ENCODE measurements around the gene MAB21L4. TPM values are rescaled to one million over a fixed set of nuclear protein-coding genes. Genes with fewer than 3 reads are reported as not detected.

MAB21L4 gene
- polyA plus RNA-seq, 2 of the 4 experiments (the other 2 are of a cell fraction): not detected

GRCh38 chr2:240913810-240914644 lies 18.1 kb upstream of the MAB21L4 start (continued):
- TF ChIP-seq CTCF (IDR thresholded peaks at IDR 0.05): peak; percentile 80

- TF ChIP-seq RAD21 (conservative IDR thresholded peaks at IDR 0.05 in 1 of 2, IDR thresholded peaks at IDR 0.05 in 1 of 2) (no peak), ZFP36 (IDR thresholded peaks at IDR 0.05; ENCODE audit: borderline replicate concordance, partially characterized antibody) (no peak), KDM1A (IDR thresholded peaks at IDR 0.05; ENCODE audit: low read depth) (no peak), MYC (IDR thresholded peaks at IDR 0.05; ENCODE audit: borderline replicate concordance, low read length) (no peak), GATA3 (IDR thresholded peaks at IDR 0.05; ENCODE audit: borderline replicate concordance) (no peak), FOSB (CRISPR knock-in tag; IDR thresholded peaks at IDR 0.05) (no peak), SMC3 (IDR thresholded peaks at IDR 0.05) (no peak), EP300 (IDR thresholded peaks at IDR 0.05) (no peak), BCL3 (IDR thresholded peaks at IDR 0.05) (no peak), HOXB13 (CRISPR knock-in tag; IDR thresholded peaks at IDR 0.05; ENCODE audit: low read depth) (no peak), ZSCAN20 (CRISPR knock-in tag; IDR thresholded peaks at IDR 0.05) (no peak), REST (IDR thresholded peaks at IDR 0.05) (no peak), CHD4 (IDR thresholded peaks at IDR 0.05; ENCODE audit: borderline replicate concordance) (no peak), HMGXB4 (CRISPR knock-in tag; IDR thresholded peaks at IDR 0.05; ENCODE audit: borderline replicate concordance) (no peak)
- no peak for DNase-seq (ENCODE audit: low read depth in 1 of 2, low spot score in 1 of 2)
Measured at GRCh38 chr2:240912878-240913809, 17.2 kb upstream of the MAB21L4 start.

More at GRCh38 chr2:240912878-240913809, 17.2 kb upstream of the MAB21L4 start:
- ATAC-seq (no peak), FAIRE-seq (no peak)
- H3K4me3 ChIP-seq: no peak overlapping the region
- H3K4me2 ChIP-seq: no peak overlapping the region
- 67% methylated on average over 21 of the region's 21 CpGs for WGBS (ENCODE audit: missing lambda C conversion rate)
- POLR2A ChIA-PET: no interaction called here
- no peaks in the 10 kb centered on the region for H3K9me3 ChIP-seq
- H3K4me1 ChIP-seq: peaks cover 36% of the 10 kb centered on the region
- CTCF ChIA-PET: interaction anchor here (0.5 to 4.5 kb wide), 25 partner anchors 9 to 723 kb away, joined by 3 to 43 read pairs (median 5); partner anchors contain the start of gene MAB21L4
- no peak overlapping the region for H3K27ac ChIP-seq

Data from A549 (cell line).